ENCODE results near the gene SEPTIN5. TPM values are rescaled to one million over a fixed set of nuclear protein-coding genes. Genes with fewer than 3 reads are reported as not detected.

The SEPTIN5 gene
- total and polyA plus RNA-seq, 9 of the 15 experiments (the other 6 are each of a cell fraction or from before 2014, with no cell fraction given), result 0.03 to 195 (median 119) TPM

GRCh38 chr22:19723983-19724827 is 9.9 kb downstream of the SEPTIN5 start:
- 0 out of 2 replicates have a peak, but pooled peaks cover 2% of the 10 kb centered on the region for H3K9me3 ChIP-seq (replicated peaks; ENCODE audit: control insufficient read depth, insufficient read depth, low read depth, low read length)
- H3K9ac ChIP-seq (ENCODE audit: insufficient read depth in 1 of 2, low read depth in 2 of 2, low read length in 2 of 2), result peak overlapping the region; percentile 70 to 98
- no peaks in the 10 kb centered on the region; a peak in 1 of 5 replicates for H3K27me3 ChIP-seq (ENCODE audit: control insufficient read depth in 2 of 2, insufficient read depth in 2 of 2, low read length in 2 of 2)
- H2AFZ ChIP-seq (ENCODE audit: low read depth, low read length), result peak overlapping the region; percentile 79; the same call in 1 of the 2 replicates
- H4K20me1 ChIP-seq (replicated peaks; ENCODE audit: control insufficient read depth, insufficient read depth, low read length), result peaks cover 40% of the 10 kb centered on the region
- peak overlapping the region; percentile 80 for H3K4me2 ChIP-seq (ENCODE audit: insufficient read depth, low read length)
- ChIA-PET CTCF (ENCODE audit: low intra/inter-chr PET ratio) (interaction anchor here (0.6 to 1.2 kb wide), 5 partner anchors 15 to 224 kb away, joined by 3 to 5 read pairs (median 4); no protein-coding TSS in a partner anchor), POLR2A (interaction anchor here (0.6 to 2.8 kb wide), 51 partner anchors 9 to 724 kb away, joined by 3 to 20 read pairs (median 4); partner anchors contain the start of genes COMT, GNB1L, RTL10 and TRMT2A)
- H3K27ac ChIP-seq (ENCODE audit: extremely low read depth, low read depth, low read length), result peak overlapping the region; percentile 88
- peaks cover 29% of the 10 kb centered on the region for H3K9me1 ChIP-seq (ENCODE audit: control insufficient read depth, insufficient read depth, low read length)
- peaks cover 40% of the 10 kb centered on the region for H3K36me3 ChIP-seq (ENCODE audit: control insufficient read depth, insufficient read depth, low read length)
- intact Hi-C loops (cut with micrococcal nuclease) (loop anchor here (2.0 to 5.0 kb wide), 2 partner anchors 131 to 427 kb away; partner anchors contain the start of genes GNB1L and RTL10), in situ Hi-C loops (cut with MboI) (loop anchor here (10.0 kb wide), 1 partner anchor 391 kb away; the partner anchor contains the start of genes RANBP1 and TRMT2A)
- H3K4me3 ChIP-seq, result peak overlapping the region; percentile 55
- ATAC-seq (peak; percentile 70), FAIRE-seq (no peak), DNase-seq (ENCODE audit: extremely low read depth in 1 of 4, low spot score in 3 of 4) (peak; percentile 94 to 97 (median 94))
- BruUV-seq (replicated peaks), result no TSS peak
- peaks cover 38% of the 10 kb centered on the region; the same call in 2 of the 3 replicates for H3K79me2 ChIP-seq (ENCODE audit: control insufficient read depth, insufficient read depth, low read length)
- WGBS (ENCODE audit: insufficient coverage, low coverage, missing lambda C conversion rate), result 29% methylated on average over 89 of the region's 89 CpGs
- H3K4me1 ChIP-seq (replicated peaks in 1 of 2; ENCODE audit: control insufficient read depth in 2 of 2, insufficient read depth in 2 of 2, low read length in 2 of 2), result peaks cover 45 to 90% of the 10 kb centered on the region in 2 experiments
- TF ChIP-seq CREBBP (IDR thresholded peaks at IDR 0.05; ENCODE audit: low read depth, low read length) (no peak), ZNF75A (CRISPR knock-in tag; IDR thresholded peaks at IDR 0.05) (no peak), BRD4 (IDR thresholded peaks at IDR 0.05) (no peak; the same call in 1 of the 2 replicates), CBX5 (IDR thresholded peaks at IDR 0.05; ENCODE audit: borderline replicate concordance, low read depth) (no peak), RB1 (IDR thresholded peaks at IDR 0.05; ENCODE audit: low read depth) (peak; percentile 100), ZNF274 (IDR thresholded peaks at IDR 0.05; ENCODE audit: borderline replicate concordance, low read depth, low read length) (no peak), ZZZ3 (IDR thresholded peaks at IDR 0.05) (no peak), CEBPB (tag; IDR thresholded peaks at IDR 0.05) (no peak), JUN (IDR thresholded peaks at IDR 0.05; ENCODE audit: borderline replicate concordance, low read depth, low read length) (peak; percentile 79), JUN (CRISPR knock-in tag; IDR thresholded peaks at IDR 0.05; ENCODE audit: borderline replicate concordance) (no peak), POLR2AphosphoS2 (IDR thresholded peaks at IDR 0.05; ENCODE audit: low read length) (no peak), MBD1 (CRISPR knock-in tag; IDR thresholded peaks at IDR 0.05) (no peak), TEAD2 (tag; IDR thresholded peaks at IDR 0.05) (no peak), EWSR1 (IDR thresholded peaks at IDR 0.05; ENCODE audit: borderline replicate concordance, low read depth, partially characterized antibody) (no peak), DDX20 (tag; IDR thresholded peaks at IDR 0.05; ENCODE audit: low read depth) (no peak), ZNF707 (CRISPR knock-in tag; conservative IDR thresholded peaks at IDR 0.05) (no peak), SAFB (IDR thresholded peaks at IDR 0.05; ENCODE audit: borderline replicate concordance, low read depth, low read length) (no peak), ZNF184 (CRISPR knock-in tag; IDR thresholded peaks at IDR 0.05) (no peak), ZNF232 (CRISPR knock-in tag; IDR thresholded peaks at IDR 0.05) (no peak), TSC22D4 (tag; IDR thresholded peaks at IDR 0.05) (no peak), ELF1 (tag; IDR thresholded peaks at IDR 0.05) (no peak), SMAD1 (IDR thresholded peaks at IDR 0.05; ENCODE audit: low read depth, low read length, partially characterized antibody) (peak; percentile 58), ZKSCAN3 (CRISPR knock-in tag; IDR thresholded peaks at IDR 0.05) (no peak)
